Measurements from ENCODE around the gene MUSK.

MUSK gene

DNA sequence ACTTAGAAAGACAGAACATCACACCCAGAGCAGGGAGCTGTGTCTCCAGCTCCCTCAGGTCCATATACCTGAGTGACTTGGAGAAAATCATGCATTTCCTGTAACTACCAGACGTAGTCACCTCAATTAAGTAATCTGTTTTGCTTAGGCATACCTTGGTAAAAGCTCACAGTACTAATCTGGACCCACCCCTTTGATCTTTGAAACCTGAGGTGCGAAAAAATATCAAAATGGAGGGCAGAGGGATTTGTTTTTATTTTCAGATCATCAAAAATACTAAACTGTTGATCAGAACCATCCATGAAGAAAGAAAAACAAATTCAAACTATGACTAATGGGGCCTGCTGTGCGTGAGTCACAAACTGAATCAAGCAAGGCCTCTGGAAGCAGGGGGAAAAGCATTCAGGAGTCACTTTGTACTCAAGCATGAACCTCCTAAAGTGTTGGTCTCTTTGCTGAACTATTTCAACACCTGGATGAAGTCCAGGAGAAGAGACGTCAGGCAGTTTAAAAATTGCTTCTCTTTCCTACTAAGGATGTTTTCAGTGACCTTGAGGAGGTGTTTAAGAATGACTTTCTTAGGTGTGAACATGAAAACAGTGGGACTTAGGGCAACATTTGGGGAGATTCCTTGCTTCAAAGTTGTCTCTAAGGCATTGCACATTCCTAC, 76.3 kb downstream of the MUSK start:
- no peak for DNase-seq (ENCODE audit: extremely low spot score)
- ChIA-PET CTCF (no interaction called here), POLR2A (no interaction called here)
- no peak for TF ChIP-seq PKNOX1 (IDR thresholded peaks at IDR 0.05)
- TF ChIP-seq FOXA1 (IDR thresholded peaks at IDR 0.05): no peak
- no peak for TF ChIP-seq BHLHE40 (IDR thresholded peaks at IDR 0.05; ENCODE audit: borderline replicate concordance)
- no peak for TF ChIP-seq FOXK2 (IDR thresholded peaks at IDR 0.05)
- TF ChIP-seq ARNT (IDR thresholded peaks at IDR 0.05): no peak
- no peak for TF ChIP-seq L3MBTL2 (conservative IDR thresholded peaks at IDR 0.05)
- TF ChIP-seq LEF1 (IDR thresholded peaks at IDR 0.05; ENCODE audit: borderline replicate concordance): no peak
- TF ChIP-seq CTBP1 (IDR thresholded peaks at IDR 0.05; ENCODE audit: borderline replicate concordance): no peak
- TF ChIP-seq TARDBP (IDR thresholded peaks at IDR 0.05): no peak
- no peak for TF ChIP-seq NFRKB (IDR thresholded peaks at IDR 0.05)

DNA sequence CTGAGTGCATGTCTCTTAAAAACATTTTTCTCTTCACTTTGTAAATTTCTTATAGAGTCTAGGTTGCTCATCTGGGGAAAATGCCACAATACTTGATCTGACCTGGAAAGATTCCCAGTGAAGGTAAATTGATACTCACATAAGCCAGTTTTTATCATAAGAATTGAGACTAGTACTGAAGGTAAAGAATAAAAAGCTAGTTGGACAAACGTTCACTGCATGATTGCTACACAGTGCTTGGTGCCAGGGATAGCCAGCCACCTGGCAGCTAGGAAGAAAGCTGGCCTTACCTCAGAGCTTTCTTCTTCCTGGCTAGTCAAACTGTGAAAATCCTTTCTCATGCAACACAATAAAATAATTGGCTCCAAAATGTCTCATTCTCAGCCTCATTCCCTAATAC, 77.1 kb downstream of the MUSK start:
- TF ChIP-seq LEF1 (IDR thresholded peaks at IDR 0.05; ENCODE audit: borderline replicate concordance) (no peak), PKNOX1 (IDR thresholded peaks at IDR 0.05) (no peak), NFRKB (IDR thresholded peaks at IDR 0.05) (no peak), FOXK2 (IDR thresholded peaks at IDR 0.05) (no peak), SUZ12 (IDR thresholded peaks at IDR 0.05) (no peak), HDGF (IDR thresholded peaks at IDR 0.05; ENCODE audit: borderline replicate concordance) (no peak), TARDBP (IDR thresholded peaks at IDR 0.05) (no peak), FOXM1 (IDR thresholded peaks at IDR 0.05; ENCODE audit: borderline replicate concordance) (no peak), L3MBTL2 (conservative IDR thresholded peaks at IDR 0.05) (no peak), FOXA1 (IDR thresholded peaks at IDR 0.05) (no peak), CTBP1 (IDR thresholded peaks at IDR 0.05; ENCODE audit: borderline replicate concordance) (no peak), ELF4 (IDR thresholded peaks at IDR 0.05) (no peak), ZNF384 (IDR thresholded peaks at IDR 0.05) (no peak), SP1 (IDR thresholded peaks at IDR 0.05) (no peak), ARNT (IDR thresholded peaks at IDR 0.05) (no peak), BHLHE40 (IDR thresholded peaks at IDR 0.05; ENCODE audit: borderline replicate concordance) (no peak)
- no peak for DNase-seq (ENCODE audit: extremely low spot score)
- ChIA-PET POLR2A (no interaction called here), CTCF (interaction anchor here (0.6 kb wide), 1 partner anchor 1973 kb away, joined by 3 read pairs; no protein-coding TSS in a partner anchor)

DNA sequence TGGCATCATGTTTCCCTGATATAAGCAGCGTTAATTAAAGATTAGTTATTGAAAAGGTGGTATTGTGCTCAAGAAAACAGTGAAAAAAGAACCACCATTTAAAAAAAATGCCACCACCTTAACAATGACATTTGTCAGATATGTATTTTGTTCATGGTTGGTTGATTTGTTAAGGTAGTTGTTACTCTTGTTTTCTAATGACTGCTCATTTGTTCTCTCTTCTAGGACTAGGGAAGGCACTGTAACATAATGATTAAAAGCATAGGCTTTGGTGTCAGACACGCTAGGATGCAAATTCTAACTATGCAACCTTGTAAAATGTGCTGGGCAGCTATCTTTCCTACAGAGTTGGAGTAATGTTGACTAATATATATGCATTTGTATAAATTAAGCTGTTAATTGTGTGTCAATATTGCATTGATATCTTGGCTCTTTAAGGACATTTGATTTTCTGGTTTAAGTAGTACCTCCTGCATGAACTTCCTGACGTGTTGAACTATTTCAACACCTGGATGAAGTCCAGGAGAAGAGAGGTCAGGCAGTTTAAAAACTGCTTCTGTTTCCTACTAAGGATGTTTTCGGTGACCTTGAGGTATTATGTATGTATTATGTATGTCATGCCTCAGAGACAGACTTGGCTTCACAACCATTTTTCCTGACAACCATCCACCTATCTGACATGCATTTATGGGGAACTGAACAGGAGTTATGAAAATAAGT, 77.8 kb downstream of the MUSK start:
- ChIA-PET CTCF (interaction anchor here (0.6 kb wide), 1 partner anchor 1972 kb away, joined by 3 read pairs; no protein-coding TSS in a partner anchor), POLR2A (no interaction called here)
- TF ChIP-seq L3MBTL2 (conservative IDR thresholded peaks at IDR 0.05) (no peak), HDGF (IDR thresholded peaks at IDR 0.05; ENCODE audit: borderline replicate concordance) (no peak), FOXM1 (IDR thresholded peaks at IDR 0.05; ENCODE audit: borderline replicate concordance) (no peak), ELF4 (IDR thresholded peaks at IDR 0.05) (no peak), ZNF384 (IDR thresholded peaks at IDR 0.05) (no peak), PKNOX1 (IDR thresholded peaks at IDR 0.05) (no peak), SP1 (IDR thresholded peaks at IDR 0.05) (no peak), FOXK2 (IDR thresholded peaks at IDR 0.05) (no peak), TARDBP (IDR thresholded peaks at IDR 0.05) (no peak), NFRKB (IDR thresholded peaks at IDR 0.05) (no peak), BHLHE40 (IDR thresholded peaks at IDR 0.05; ENCODE audit: borderline replicate concordance) (no peak), LEF1 (IDR thresholded peaks at IDR 0.05; ENCODE audit: borderline replicate concordance) (no peak), FOXA1 (IDR thresholded peaks at IDR 0.05) (no peak)
- DNase-seq (ENCODE audit: extremely low spot score): no peak

DNA sequence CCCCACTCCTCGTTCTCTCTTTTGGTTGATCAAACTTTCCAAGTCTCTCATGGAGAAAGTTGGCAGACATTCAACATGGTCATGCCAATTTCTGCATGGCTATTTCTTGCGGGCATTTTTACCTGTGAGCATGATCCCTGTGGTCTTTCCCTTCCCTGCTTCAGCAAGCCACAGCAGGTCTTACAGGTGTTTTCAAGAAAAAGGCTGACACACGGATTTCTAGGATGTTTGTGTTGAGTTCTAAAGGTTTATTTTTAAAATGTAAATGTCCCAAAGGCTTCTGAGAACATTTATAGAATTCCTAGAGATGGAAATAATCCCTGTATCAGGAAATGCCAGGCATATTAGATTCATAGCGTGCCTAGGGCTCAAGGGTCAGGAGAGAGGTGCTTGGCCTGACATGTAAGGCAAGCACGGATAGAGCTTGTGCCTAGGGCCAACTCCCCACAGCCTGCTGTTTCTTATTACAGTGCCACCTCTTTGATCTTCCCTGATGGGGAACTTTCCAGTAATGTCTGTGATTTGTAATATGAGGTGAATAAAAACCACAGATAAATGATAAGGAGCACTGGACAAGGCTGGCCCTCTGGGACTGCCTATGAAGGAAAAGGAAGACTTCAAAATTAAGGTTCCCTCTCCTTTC, 79.8 kb downstream of the MUSK start:
- no peak for DNase-seq (ENCODE audit: extremely low spot score)
- POLR2A ChIA-PET: no interaction called here
- CTCF ChIA-PET: no interaction called here
- TF ChIP-seq TARDBP (IDR thresholded peaks at IDR 0.05) (no peak), ELF4 (IDR thresholded peaks at IDR 0.05) (no peak), ZNF384 (IDR thresholded peaks at IDR 0.05) (no peak), SP1 (IDR thresholded peaks at IDR 0.05) (no peak), HDGF (IDR thresholded peaks at IDR 0.05; ENCODE audit: borderline replicate concordance) (no peak), BHLHE40 (IDR thresholded peaks at IDR 0.05; ENCODE audit: borderline replicate concordance) (no peak), CTBP1 (IDR thresholded peaks at IDR 0.05; ENCODE audit: borderline replicate concordance) (no peak), ARNT (IDR thresholded peaks at IDR 0.05) (no peak), PKNOX1 (IDR thresholded peaks at IDR 0.05) (no peak), L3MBTL2 (conservative IDR thresholded peaks at IDR 0.05) (no peak), SUZ12 (IDR thresholded peaks at IDR 0.05) (no peak), NFRKB (IDR thresholded peaks at IDR 0.05) (no peak), FOXA1 (IDR thresholded peaks at IDR 0.05) (no peak), FOXM1 (IDR thresholded peaks at IDR 0.05; ENCODE audit: borderline replicate concordance) (no peak), FOXK2 (IDR thresholded peaks at IDR 0.05) (no peak)

GRCh38 chr9:110750272-110750671, 81.7 kb downstream of the MUSK start:
- TF ChIP-seq BHLHE40 (IDR thresholded peaks at IDR 0.05; ENCODE audit: borderline replicate concordance): no peak
- TF ChIP-seq L3MBTL2 (conservative IDR thresholded peaks at IDR 0.05): no peak
- TF ChIP-seq SUZ12 (IDR thresholded peaks at IDR 0.05): no peak
- TF ChIP-seq LEF1 (IDR thresholded peaks at IDR 0.05; ENCODE audit: borderline replicate concordance): no peak
- TF ChIP-seq ELF4 (IDR thresholded peaks at IDR 0.05): no peak
- TF ChIP-seq HDGF (IDR thresholded peaks at IDR 0.05; ENCODE audit: borderline replicate concordance): no peak
- TF ChIP-seq CTBP1 (IDR thresholded peaks at IDR 0.05; ENCODE audit: borderline replicate concordance): no peak
- TF ChIP-seq TARDBP (IDR thresholded peaks at IDR 0.05): no peak
- no peak for TF ChIP-seq PKNOX1 (IDR thresholded peaks at IDR 0.05)
- TF ChIP-seq FOXA1 (IDR thresholded peaks at IDR 0.05): no peak
- no peak for TF ChIP-seq FOXM1 (IDR thresholded peaks at IDR 0.05; ENCODE audit: borderline replicate concordance)
- TF ChIP-seq FOXK2 (IDR thresholded peaks at IDR 0.05): no peak
- no peak for TF ChIP-seq NFRKB (IDR thresholded peaks at IDR 0.05)
- no peak for TF ChIP-seq ARNT (IDR thresholded peaks at IDR 0.05)
- TF ChIP-seq SP1 (IDR thresholded peaks at IDR 0.05): no peak
- TF ChIP-seq ZNF384 (IDR thresholded peaks at IDR 0.05): no peak
- POLR2A ChIA-PET: no interaction called here
- DNase-seq (ENCODE audit: extremely low spot score): no peak
- CTCF ChIA-PET: no interaction called here

All from HEK293T (cell line).